ENCODE data around the gene KDM2B.

KDM2B gene

DNA sequence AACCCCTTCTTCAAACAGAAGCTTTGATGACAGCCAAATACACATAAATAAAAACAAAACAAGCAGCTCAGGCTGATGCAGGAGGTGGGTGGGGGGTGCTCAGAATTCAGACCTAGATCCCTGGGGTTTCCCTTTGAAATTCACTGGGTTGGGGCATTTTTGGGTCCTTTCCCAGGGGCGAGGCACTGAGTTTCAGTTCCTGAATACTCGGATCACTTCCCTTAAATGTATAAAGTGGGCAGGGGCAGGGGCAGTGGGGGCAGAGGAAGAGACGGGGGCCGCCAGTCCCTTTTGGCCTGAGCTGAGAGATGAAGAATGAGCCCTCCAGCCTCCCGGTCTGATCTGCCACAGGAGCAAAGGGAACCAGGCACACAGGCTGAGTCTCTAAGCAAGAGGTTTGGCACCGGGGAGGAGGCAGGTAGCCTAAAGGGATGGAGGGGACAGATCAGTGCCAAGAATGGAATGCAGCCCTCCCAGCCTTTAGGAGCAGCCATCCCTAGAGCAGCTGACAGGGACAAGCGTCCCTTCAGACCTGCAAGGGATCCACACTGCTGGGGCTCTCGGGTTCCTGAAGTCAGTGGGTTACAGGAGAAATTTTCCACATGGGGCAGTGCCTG, 20.3 kb downstream of the KDM2B start:
- DNase-seq, result no peak

- no peak for DNase-seq
Observed at GRCh38 chr12:121558956-121559355, 21.9 kb downstream of the KDM2B start.

GRCh38 chr12:121550974-121551634, 29.7 kb downstream of the KDM2B start:
- no peak for DNase-seq

DNA sequence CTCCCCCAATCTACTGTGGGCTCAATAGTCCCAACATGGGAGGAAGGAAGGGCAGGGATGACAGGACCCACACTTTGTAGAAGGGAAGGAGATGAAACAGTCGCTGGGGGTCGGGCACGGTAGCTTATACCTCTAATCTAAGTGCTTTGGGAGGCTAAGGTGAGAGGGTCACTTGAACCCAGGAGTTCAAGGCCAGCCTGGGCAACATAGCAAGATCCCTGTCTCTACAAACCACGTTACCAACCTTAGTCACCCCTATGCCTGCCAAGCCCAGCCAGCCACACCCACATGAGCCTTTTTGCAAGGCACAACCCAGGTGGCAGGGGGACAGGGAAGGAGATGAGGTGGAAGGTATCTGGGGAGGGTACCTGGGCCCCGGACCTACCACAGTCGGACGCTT, 31.7 kb downstream of the KDM2B start:
- no peak for DNase-seq

GRCh38 chr12:121545480-121545879, 35.3 kb downstream of the KDM2B start:
- no peak for DNase-seq

- no peak for DNase-seq
Observed at GRCh38 chr12:121543786-121544185, 37.0 kb downstream of the KDM2B start.

- no peak for DNase-seq
Observed at GRCh38 chr12:121539908-121540307, 40.9 kb downstream of the KDM2B start.

DNA sequence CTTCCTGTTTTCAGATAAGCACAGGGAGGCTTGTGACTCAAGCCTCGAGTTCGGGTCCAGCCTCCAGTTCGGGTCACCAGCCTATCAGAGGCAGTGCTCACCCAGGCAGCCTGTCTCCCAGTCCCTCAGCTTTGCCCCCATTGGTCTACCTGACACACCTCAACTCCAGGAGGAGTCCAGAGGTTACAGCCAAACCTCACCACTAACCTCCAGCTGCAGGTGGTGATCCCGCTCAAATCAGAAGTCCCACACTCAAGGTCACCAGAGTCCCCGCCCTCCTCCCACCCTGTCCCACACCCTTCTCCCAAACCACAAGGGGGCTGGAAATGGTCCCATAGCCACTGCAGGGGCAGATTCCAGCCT, 42.1 kb downstream of the KDM2B start:
- no peak for DNase-seq

- peak in 1 of 2 experiments; percentile 3 for DNase-seq
Observed at GRCh38 chr12:121537814-121538698, 42.8 kb downstream of the KDM2B start.

GRCh38 chr12:121536899-121537813, 43.7 kb downstream of the KDM2B start:
- peak; percentile 83 to 90 for DNase-seq

- peak in 1 of 2 experiments; percentile 25 for DNase-seq
Observed at GRCh38 chr12:121536054-121536898, 44.5 kb downstream of the KDM2B start.

DNA sequence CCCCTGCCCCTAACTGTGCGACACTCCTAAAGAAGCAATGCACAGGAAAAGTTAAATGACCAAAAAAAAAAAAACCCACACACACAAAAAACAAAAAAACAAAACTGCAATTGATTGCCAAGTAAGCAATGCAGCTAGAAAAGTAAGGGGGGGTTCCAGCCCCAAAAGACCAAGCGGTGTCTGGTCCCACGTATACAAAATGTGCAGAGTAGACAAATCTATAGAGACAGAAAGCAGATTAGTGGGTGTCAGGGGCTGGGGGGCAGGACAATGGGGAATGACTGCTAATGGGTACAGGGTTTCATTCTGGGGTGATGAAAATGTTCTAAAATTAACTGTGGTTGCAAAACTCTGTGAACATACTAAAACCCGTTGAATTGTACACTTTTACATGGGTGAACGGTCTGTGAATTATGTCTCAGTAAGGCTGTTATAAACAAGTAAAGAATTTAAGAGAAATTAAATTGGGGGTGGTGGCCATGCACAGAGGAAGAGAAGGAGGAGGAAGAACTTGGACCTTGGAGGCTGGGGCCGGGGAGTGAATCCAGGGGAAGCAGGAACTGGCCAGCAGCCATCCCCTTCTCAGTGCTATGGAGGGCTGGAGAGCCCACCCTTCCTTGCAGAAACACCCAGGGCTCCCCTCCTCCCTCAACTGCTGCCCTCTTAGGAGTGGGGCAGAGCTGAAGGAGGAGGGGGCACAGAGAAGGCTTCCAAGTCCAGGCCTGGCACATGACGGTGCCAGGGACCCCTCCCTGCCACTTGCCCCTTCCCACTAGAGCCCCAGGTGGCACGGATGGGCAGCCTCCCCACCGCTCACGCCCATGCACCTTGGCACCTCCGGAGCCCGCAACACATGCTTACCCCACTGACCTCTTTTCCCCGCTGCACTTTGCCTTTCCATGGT, 45.4 kb downstream of the KDM2B start:
- DNase-seq, result no peak

DNA sequence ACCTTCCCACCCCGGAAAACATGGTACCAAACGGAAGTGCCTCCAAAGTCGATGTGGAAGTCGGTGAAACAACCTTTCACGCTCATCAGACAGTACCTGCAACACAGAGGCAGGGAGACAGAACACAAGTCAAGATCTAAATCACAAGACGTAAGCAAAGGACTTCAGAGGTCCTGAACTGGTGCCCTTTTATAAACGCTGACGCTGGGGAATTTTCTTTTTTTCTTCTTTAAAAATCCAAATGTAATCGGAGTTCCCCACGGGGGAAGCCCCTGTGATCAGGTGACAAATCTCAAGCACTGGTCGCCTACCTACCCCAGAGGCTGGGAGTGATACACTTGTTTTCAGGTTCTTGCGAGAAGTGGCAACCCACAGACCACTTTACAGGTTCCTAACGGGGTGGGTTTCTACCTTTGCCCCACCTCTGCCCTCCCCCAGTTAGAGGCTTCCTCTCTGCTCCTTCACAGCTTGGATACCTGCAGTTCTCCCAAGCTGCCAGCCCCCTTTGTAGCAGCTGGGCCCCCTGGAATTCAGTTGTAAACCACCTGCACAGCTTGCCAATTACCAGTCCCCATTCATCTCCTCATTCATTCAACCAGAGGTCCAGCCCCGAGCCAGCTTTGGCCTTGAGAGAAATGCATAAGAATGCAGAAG, 46.2 kb downstream of the KDM2B start:
- DNase-seq, result no peak

GRCh38 chr12:121533394-121534090, 47.3 kb downstream of the KDM2B start:
- no peak for DNase-seq

DNA sequence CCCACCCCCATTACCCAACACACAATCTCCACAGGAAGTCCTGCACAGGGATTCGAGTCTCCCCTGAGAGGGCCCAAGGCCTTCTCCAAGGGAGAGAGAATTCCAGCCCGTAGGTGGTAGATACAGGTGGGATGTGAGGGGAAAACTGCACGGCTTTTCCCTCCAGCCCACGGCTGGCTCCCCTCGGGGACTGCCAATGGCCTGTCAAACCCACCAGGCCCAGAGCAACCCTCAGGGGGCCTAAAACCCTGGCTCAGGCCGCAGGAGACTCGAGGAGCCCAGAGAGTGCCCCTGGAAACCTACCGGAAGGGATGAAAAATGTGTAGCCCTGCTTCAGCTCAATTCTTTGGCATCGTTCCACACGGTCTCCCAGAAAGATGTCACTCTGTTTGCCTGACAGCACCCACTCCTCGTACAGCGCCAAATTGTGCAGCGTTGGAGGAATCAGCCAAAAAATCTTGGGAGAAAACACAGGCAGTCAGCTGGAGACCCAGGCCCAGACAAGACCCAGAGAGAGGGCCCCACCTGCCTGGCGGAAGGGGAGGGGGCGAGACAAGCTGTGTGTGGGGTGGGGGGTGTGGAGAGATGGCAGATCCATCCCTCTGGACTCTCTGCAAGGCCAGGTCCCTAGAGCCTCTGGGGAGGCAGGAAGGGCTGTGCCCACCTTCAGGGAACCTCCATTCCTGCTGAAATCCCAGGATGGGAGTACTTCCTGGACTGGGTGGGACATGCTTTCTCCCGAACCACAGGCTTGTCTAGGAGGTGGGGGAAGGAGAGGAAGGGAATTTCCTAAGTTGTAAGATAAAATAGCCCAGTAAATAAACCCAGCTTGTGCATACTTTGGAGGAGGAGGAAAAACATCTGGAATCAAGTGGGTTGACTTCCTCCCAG, 48.1 kb downstream of the KDM2B start:
- no peak for DNase-seq

GRCh38 chr12:121531356-121531750, 49.5 kb downstream of the KDM2B start:
- no peak for DNase-seq

DNA sequence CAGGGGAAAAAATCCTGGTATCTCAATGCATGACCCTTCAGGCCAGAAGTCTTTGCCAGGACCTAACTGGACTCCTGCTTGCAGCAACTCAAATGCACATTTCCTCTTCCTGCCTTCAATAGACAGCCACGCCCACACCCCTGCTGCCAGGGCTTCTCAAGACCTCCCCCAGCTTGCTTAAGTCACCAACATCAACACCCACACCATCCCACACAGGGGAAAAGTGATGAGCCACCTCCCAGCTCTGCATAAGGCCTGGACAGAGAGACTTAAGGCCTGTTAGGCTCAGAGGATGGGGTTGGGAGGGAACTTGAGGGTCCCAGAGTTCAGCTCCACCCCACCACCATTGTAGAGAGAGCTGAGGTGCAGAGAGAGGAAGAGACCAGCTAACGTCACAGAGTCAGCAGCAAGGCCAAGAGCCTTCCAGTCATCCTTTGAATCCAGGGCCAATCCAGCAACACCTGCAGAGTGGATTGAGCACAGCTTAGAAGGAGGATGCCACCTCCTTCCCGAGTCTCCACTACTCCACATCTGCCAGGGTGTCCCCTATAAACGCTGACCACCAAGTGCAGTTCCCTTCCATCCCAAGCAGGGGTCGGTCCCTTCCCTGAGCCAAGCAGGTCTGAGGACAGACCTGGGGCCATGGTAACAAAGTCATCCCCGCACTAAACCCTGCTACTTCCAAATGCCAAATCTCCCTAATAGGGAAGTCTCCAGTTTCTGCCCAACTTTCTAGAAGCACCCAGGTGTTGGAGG, 50.0 kb downstream of the KDM2B start:
- DNase-seq, result peak; percentile 71 to 85

- no peak for DNase-seq
Observed at GRCh38 chr12:121529184-121529583, 51.6 kb downstream of the KDM2B start.

All from AML-193 (cell line).